B cell (primary cell): ENCODE results near the gene RPRM. TPM values are rescaled to one million over a fixed set of nuclear protein-coding genes. Genes with fewer than 3 reads are reported as not detected.
"Not testable (repeated sequence)": the region's sequence is repeated elsewhere in the genome, so short reads cannot be mapped to it uniquely, and the experiment has no call there.

ENCODE experiments used
- ATAC-seq: fragments of 200-7000 bp; cut with Tn5 transposase; one replicate; pipeline ENCODE4 v1.10.0; 2021; ENCODE audit warnings: low read depth, mild to moderate bottlenecking, moderate number of reproducible peaks, moderate library complexity
- CTCF ChIA-PET: fragments of 350-600 bp; sonication (Branson Sonifier 250); formaldehyde crosslinking; loops from one replicate; lab custom pipeline; 2021; ENCODE audit warnings: antibody characterized with exemption, inconsistent platforms; lab: Charles Lee
- POLR2A ChIA-PET: fragments of 350-600 bp; sonication (Branson Sonifier 250); formaldehyde crosslinking; loops from one replicate; lab custom pipeline; 2021; ENCODE audit warnings: antibody characterized with exemption; lab: Charles Lee
- DNase-seq: peaks from one replicate; pipeline ENCODE4 v3.0.0; 2013
- H2AFZ ChIP-seq: 2 replicates; pipeline ENCODE4 v1.6.1; 2012; ENCODE audit warnings: mild to moderate bottlenecking, low read depth, low read length; ENCODE audit not compliant: insufficient read depth, poor library complexity, severe bottlenecking
- H3K27ac ChIP-seq, 2 donors: 1 replicate in 1 of 2; 2 replicates in 1 of 2; pipeline ENCODE4 v1.5.1; 2012 to 2013; ENCODE audit warnings: low read length in 2 of 2, mild to moderate bottlenecking in 2 of 2, moderate library complexity in 1 of 2
- H3K27me3 ChIP-seq, 4 experiments: fragments of 200-600 bp in 1 of 4; sonication (generic) in 1 of 4; replicated peaks in 1 of 4; 1 replicate in 2 of 4; 2 replicates in 2 of 4; pipeline versions ENCODE4 v1.6.1 to v1.7.0; 2013 to 2016; ENCODE audit warnings: low read length in 3 of 4, mild to moderate bottlenecking in 2 of 4, mixed read lengths in 1 of 4, moderate library complexity in 1 of 4; ENCODE audit not compliant: insufficient read depth in 4 of 4, control insufficient read depth in 3 of 4; ENCODE audit errors: control extremely low read depth in 1 of 4
- H3K36me3 ChIP-seq, 2 experiments: replicated peaks in 1 of 2; 1 replicate in 1 of 2; 2 replicates in 1 of 2; pipeline versions ENCODE4 v1.6.1 to v1.7.1; 2013; ENCODE audit warnings: low read length in 1 of 2; ENCODE audit not compliant: insufficient read depth in 2 of 2, control insufficient read depth in 1 of 2; ENCODE audit errors: control extremely low read depth in 1 of 2, extremely low read depth in 1 of 2
- H3K4me1 ChIP-seq, 2 donors: fragments of 200-600 bp in 1 of 2; sonication (generic) in 1 of 2; 1 replicate in 1 of 2; 2 replicates in 1 of 2; pipeline versions ENCODE4 v1.5.1 to v1.6.1; 2013 to 2017; ENCODE audit warnings: low read length in 2 of 2; ENCODE audit not compliant: control insufficient read depth in 2 of 2, insufficient read depth in 2 of 2
- H3K4me2 ChIP-seq: replicated peaks from 2 replicates; pipeline ENCODE3; 2012; ENCODE audit warnings: mild to moderate bottlenecking, low read depth, low read length; ENCODE audit not compliant: poor library complexity, severe bottlenecking
- H3K4me3 ChIP-seq, 5 experiments: fragments of 200-600 bp in 1 of 5; sonication (generic) in 1 of 5; 1 replicate in 3 of 5; 2 replicates in 2 of 5; pipeline versions ENCODE4 v1.5.1 to v1.7.0; 2011 to 2016; ENCODE audit warnings: low read length in 4 of 5, mild to moderate bottlenecking in 4 of 5, low read depth in 2 of 5, control low read depth in 1 of 5, moderate library complexity in 1 of 5; ENCODE audit not compliant: insufficient read depth in 1 of 5; ENCODE audit errors: control extremely low read depth in 1 of 5, extremely low read depth in 1 of 5
- H3K79me2 ChIP-seq: fragments of 200-600 bp; sonication (generic); one replicate; pipeline ENCODE4 v1.6.0; 2016; ENCODE audit warnings: low read length; ENCODE audit not compliant: control insufficient read depth, insufficient read depth
- H3K9ac ChIP-seq: fragments of 200-600 bp; sonication (generic); 2 replicates; pipeline ENCODE4 v1.6.1; 2017; ENCODE audit warnings: mild to moderate bottlenecking, low read length, moderate library complexity
- H3K9me3 ChIP-seq, 3 donors: one replicate each; pipeline versions ENCODE4 v1.6.1 to v1.7.1; 2013; ENCODE audit warnings: low read length in 2 of 3; ENCODE audit not compliant: control insufficient read depth in 2 of 3, insufficient read depth in 1 of 3; ENCODE audit errors: control extremely low read depth in 1 of 3
- H4K20me1 ChIP-seq: 2 replicates; pipeline ENCODE4 v1.6.0; 2012; ENCODE audit warnings: mild to moderate bottlenecking, low read length; ENCODE audit not compliant: insufficient read depth, control insufficient read depth, poor library complexity, severe bottlenecking
- H3K27ac Mint-ChIP-seq: one replicate; pipeline ENCODE4 v1.8.0; 2021; ENCODE audit warnings: mixed read lengths
- H3K27me3 Mint-ChIP-seq: one replicate; pipeline ENCODE4 v1.8.0; 2021; ENCODE audit warnings: mixed read lengths
- H3K4me1 Mint-ChIP-seq: one replicate; pipeline ENCODE4 v1.8.0; 2021; ENCODE audit warnings: mixed read lengths
- H3K4me3 Mint-ChIP-seq: one replicate; pipeline ENCODE4 v1.8.0; 2021; ENCODE audit warnings: mixed read lengths
- H3K9me3 Mint-ChIP-seq: one replicate; pipeline ENCODE4 v1.8.0; 2022; ENCODE audit warnings: mixed read lengths; ENCODE audit not compliant: insufficient read depth
- CTCF ChIP-seq: fragments of 200-600 bp; IDR thresholded peaks from one replicate; pipeline ENCODE4 v1.8.0; 2022; ENCODE audit warnings: antibody characterized with exemption, mild to moderate bottlenecking
- EZH2 ChIP-seq: IDR thresholded peaks from 2 replicates; pipeline ENCODE4 v1.6.1; 2012; ENCODE audit warnings: borderline replicate concordance, low read depth, mild to moderate bottlenecking, moderate library complexity, low read length; ENCODE audit not compliant: insufficient read depth, poor library complexity, severe bottlenecking
- WGBS: methylation state at CpG from one replicate; pipeline ENCODE4 v1.1.5; 2013; ENCODE audit warnings: missing lambda C conversion rate; ENCODE audit not compliant: insufficient coverage; 5-methylcytosine and 5-hydroxymethylcytosine counted together
- intact Hi-C: fragments of 100-400 bp; cut with micrococcal nuclease; formaldehyde crosslinking; loops from one replicate; pipeline ENCODE4 v1.10.0; 2022
- polyA plus RNA-seq: library from polyadenylated mRNA; depleted of rRNA; stranded (reverse); fragments of >200 nt; gene quantifications from 2 replicates; pipeline ENCODE4 v1.2.3, GENCODE V29; 2012
- total RNA-seq, 2 donors: library from RNA; stranded (reverse); fragments of 120-200 nt in 1 of 2; gene quantifications; 1 replicate in 1 of 2; 2 replicates in 1 of 2; pipeline versions ENCODE4 v1.2.3 to v1.2.4, GENCODE V29; 2013 to 2022

RPRM gene
- total and polyA plus RNA-seq, 2 donors (not counting 1 experiment from before 2014, with no cell fraction given): not detected

DNA sequence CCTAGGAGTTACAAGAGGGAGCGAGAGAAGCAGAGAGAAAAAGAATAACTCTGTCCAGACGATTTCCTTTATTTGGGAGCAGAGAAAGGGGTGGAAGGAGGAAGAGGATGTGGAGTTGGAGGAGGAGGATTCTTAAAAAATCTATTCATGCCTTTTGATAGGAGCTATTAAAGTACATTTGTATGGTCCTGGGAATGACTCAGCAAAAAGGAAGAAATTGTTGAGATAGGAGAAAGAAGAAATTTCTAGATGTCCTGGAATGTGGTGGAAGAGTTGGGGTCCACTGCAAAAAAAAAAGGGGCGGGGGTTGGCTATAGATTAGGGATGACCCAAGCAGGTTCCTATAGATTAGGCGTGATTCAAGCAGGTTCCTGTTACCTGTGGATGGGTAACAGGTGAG lies 32.4 kb upstream of the RPRM start:
- no peaks in the 10 kb centered on the region for H3K4me1 ChIP-seq
- ATAC-seq: no peak
- no peaks in the 10 kb centered on the region for H3K36me3 ChIP-seq
- H4K20me1 ChIP-seq: no peaks in the 10 kb centered on the region
- intact Hi-C loops: no loop called here
- TF ChIP-seq CTCF (no peak), EZH2 (no peak)
- H3K27me3 ChIP-seq: no peaks in the 10 kb centered on the region
- Mint-ChIP-seq H3K9me3 (peaks cover 2% of the 10 kb centered on the region), H3K27me3 (peaks cover 8% of the 10 kb centered on the region), H3K27ac (no peak overlapping the region), H3K4me1 (no peaks in the 10 kb centered on the region), H3K4me3 (no peak overlapping the region)
- no peak overlapping the region for H3K4me3 ChIP-seq
- 84% methylated on average over 3 of the region's 4 CpGs for WGBS
- peaks cover 0 to 12% (median 0%) of the 10 kb centered on the region in 3 donors for H3K9me3 ChIP-seq
- H3K79me2 ChIP-seq: no peaks in the 10 kb centered on the region
- no peak overlapping the region for H3K27ac ChIP-seq
- H3K9ac ChIP-seq: no peak overlapping the region
- H2AFZ ChIP-seq: no peak overlapping the region
- ChIA-PET POLR2A (no interaction called here), CTCF (interaction anchor here (1.4 kb wide), 1 partner anchor 10 kb away, joined by 4 read pairs; no protein-coding TSS in a partner anchor)
- H3K4me2 ChIP-seq: no peak overlapping the region
- no peak for DNase-seq

DNA sequence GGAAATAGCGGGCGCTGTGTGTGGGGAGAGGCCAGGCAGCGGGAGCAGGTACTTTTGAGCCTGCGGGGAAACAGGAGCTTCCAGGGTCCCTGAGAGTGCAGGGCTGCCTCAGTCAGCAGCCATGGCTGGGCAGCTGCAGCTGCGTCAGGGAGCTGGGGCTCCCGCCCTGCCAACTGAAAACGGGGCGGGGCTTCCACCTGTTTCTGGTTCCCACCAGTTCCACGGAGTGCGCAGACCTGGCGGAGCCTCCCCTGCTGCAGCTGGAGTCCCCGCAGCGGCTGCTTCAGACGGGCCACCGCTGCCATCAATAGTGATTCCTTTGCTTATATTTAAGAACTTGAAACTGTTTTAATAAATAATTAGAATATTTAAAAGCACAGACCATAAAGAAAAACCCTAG lies 30.6 kb upstream of the RPRM start:
- intact Hi-C loops: no loop called here
- Mint-ChIP-seq H3K27ac (no peak overlapping the region), H3K4me1 (no peaks in the 10 kb centered on the region), H3K4me3 (no peak overlapping the region), H3K27me3 (peaks cover 8% of the 10 kb centered on the region), H3K9me3 (peaks cover 2% of the 10 kb centered on the region)
- no peaks in the 10 kb centered on the region for H3K36me3 ChIP-seq
- ChIA-PET POLR2A (no interaction called here), CTCF (interaction anchor here (1.1 kb wide), 1 partner anchor 10 kb away, joined by 3 read pairs; no protein-coding TSS in a partner anchor)
- H2AFZ ChIP-seq: no peak overlapping the region
- WGBS: 85% methylated on average over 10 of the region's 15 CpGs
- TF ChIP-seq EZH2: no peak
- H3K27me3 ChIP-seq: no peaks in the 10 kb centered on the region
- H3K79me2 ChIP-seq: no peaks in the 10 kb centered on the region
- peaks cover 0 to 12% (median 0%) of the 10 kb centered on the region in 3 donors for H3K9me3 ChIP-seq
- ATAC-seq (no peak), DNase-seq (no peak)
- H4K20me1 ChIP-seq: no peaks in the 10 kb centered on the region
- no peak overlapping the region for H3K9ac ChIP-seq
- H3K4me3 ChIP-seq: no peak overlapping the region
- no peak overlapping the region for H3K4me2 ChIP-seq
- no peaks in the 10 kb centered on the region for H3K4me1 ChIP-seq
- no peak overlapping the region for H3K27ac ChIP-seq

GRCh38 chr2:153506499-153506898 lies 27.9 kb upstream of the RPRM start:
- H3K36me3 ChIP-seq, intact Hi-C loops, DNase-seq, H3K4me1 Mint-ChIP-seq, H3K27ac Mint-ChIP-seq, H3K9me3 Mint-ChIP-seq, H3K79me2 ChIP-seq, POLR2A ChIA-PET, H2AFZ ChIP-seq, H3K4me3 Mint-ChIP-seq, H3K4me1 ChIP-seq, H3K4me3 ChIP-seq, H3K4me2 ChIP-seq, H3K9ac ChIP-seq, H4K20me1 ChIP-seq, H3K27me3 ChIP-seq, H3K27me3 Mint-ChIP-seq, ATAC-seq, H3K27ac ChIP-seq: not testable (repeated sequence)
- CTCF ChIA-PET: interaction anchor here (1.2 kb wide), 1 partner anchor 12 kb away, joined by 3 read pairs; no protein-coding TSS in a partner anchor
- H3K9me3 ChIP-seq: peaks cover 0 to 12% (median 0%) of the 10 kb centered on the region in 3 donors
